Fibroblast of mammary gland (primary cell): Measurements from ENCODE around the gene OR56B4.

ENCODE experiments used
- DNase-seq: peaks from one replicate; pipeline ENCODE4 v3.0.0-alpha.2; 2010; ENCODE audit warnings: low read depth
- H3K4me3 ChIP-seq: 2 replicates; pipeline ENCODE4 v1.5.1; 2011; ENCODE audit warnings: low read depth, mild to moderate bottlenecking, low read length, moderate library complexity; ENCODE audit not compliant: control insufficient read depth
- CTCF ChIP-seq: conservative IDR thresholded peaks from 2 replicates; pipeline ENCODE4 v1.5.1; 2011; ENCODE audit warnings: low read depth, low read length, inconsistent platforms; ENCODE audit not compliant: control insufficient read depth, insufficient read depth

OR56B4 gene

GRCh38 chr11:6084587-6084986, 22.9 kb upstream of the OR56B4 start:
- no peak for DNase-seq

GRCh38 chr11:6094186-6094585, 13.3 kb upstream of the OR56B4 start:
- H3K4me3 ChIP-seq = no peak overlapping the region
- no peak for DNase-seq
- TF ChIP-seq CTCF = no peak

More at GRCh38 chr11:6084587-6084986, 22.9 kb upstream of the OR56B4 start:
- TF ChIP-seq CTCF = no peak
- no peak overlapping the region for H3K4me3 ChIP-seq

GRCh38 chr11:6095798-6096197, 11.7 kb upstream of the OR56B4 start:
- no peak for DNase-seq
- no peak overlapping the region for H3K4me3 ChIP-seq

GRCh38 chr11:6096417-6096816, 11.1 kb upstream of the OR56B4 start:
- DNase-seq = no peak
- H3K4me3 ChIP-seq = no peak overlapping the region
- TF ChIP-seq CTCF = no peak

More at GRCh38 chr11:6095798-6096197, 11.7 kb upstream of the OR56B4 start:
- no peak for TF ChIP-seq CTCF

GRCh38 chr11:6099577-6099976, 7.9 kb upstream of the OR56B4 start:
- no peak overlapping the region for H3K4me3 ChIP-seq
- TF ChIP-seq CTCF = no peak
- DNase-seq = no peak

GRCh38 chr11:6110011-6110410, 2.5 kb downstream of the OR56B4 start:
- no peak for TF ChIP-seq CTCF
- no peak for DNase-seq
- no peak overlapping the region for H3K4me3 ChIP-seq

- DNase-seq = no peak
- TF ChIP-seq CTCF = no peak
- H3K4me3 ChIP-seq = no peak overlapping the region
These were observed 4.2 kb downstream of the OR56B4 start for GRCh38 chr11:6111673-6112072.
